Effector CD8-positive, alpha-beta T cell (primary cell): Measurements from ENCODE around the gene ITGB3BP.

Experiments
- DNase-seq: peaks from one replicate; lab custom pipeline; 2025; lab: John Stamatoyannopoulos, UW

Gene ITGB3BP

DNA sequence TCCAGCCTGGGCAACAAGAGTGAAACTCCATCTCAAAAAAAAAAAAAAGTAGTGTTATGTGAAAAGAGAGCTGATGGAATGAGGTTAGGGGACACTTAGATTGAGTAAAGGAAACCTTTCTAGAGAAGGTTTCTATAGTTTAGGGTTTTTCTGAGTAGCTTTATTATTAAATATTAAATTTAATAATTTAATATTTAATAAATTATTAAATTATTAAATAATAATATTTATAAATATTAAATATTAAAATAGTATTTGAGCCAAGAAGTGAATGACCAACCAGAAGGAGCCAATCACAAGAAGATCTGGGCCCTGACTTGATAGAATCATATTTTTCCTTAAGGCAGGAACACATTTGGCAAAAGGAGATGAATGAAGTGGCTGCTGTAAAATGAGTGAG, 104.9 kb downstream of the ITGB3BP start:
- no peak for DNase-seq

- no peak for DNase-seq
These were observed 108.2 kb downstream of the ITGB3BP start for GRCh38 chr1:63414691-63415365.

DNA sequence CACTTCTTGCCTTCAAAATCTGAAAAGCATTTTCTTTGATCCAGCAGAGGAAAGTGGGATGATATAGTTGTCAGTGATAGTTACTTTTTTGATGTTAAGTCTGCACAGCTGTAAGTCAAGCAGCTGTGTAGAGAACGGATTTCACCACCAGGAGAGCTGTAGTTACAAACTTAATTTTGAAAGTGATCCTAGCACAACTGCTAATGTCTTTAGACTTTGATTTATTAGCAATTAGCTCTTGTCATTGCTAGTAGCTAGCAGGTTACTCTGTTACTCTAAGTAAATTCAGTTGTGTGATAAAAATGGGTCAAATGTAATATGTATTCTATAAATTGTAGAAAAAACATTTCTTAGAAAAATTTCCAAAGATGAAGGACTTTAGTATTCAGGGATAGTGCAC, 109.6 kb downstream of the ITGB3BP start:
- no peak for DNase-seq

GRCh38 chr1:63411066-63411465, 112.0 kb downstream of the ITGB3BP start:
- no peak for DNase-seq

GRCh38 chr1:63408331-63408730, 114.7 kb downstream of the ITGB3BP start:
- no peak for DNase-seq

- DNase-seq, result no peak
These were observed 116.0 kb downstream of the ITGB3BP start for GRCh38 chr1:63407002-63407401.

DNA sequence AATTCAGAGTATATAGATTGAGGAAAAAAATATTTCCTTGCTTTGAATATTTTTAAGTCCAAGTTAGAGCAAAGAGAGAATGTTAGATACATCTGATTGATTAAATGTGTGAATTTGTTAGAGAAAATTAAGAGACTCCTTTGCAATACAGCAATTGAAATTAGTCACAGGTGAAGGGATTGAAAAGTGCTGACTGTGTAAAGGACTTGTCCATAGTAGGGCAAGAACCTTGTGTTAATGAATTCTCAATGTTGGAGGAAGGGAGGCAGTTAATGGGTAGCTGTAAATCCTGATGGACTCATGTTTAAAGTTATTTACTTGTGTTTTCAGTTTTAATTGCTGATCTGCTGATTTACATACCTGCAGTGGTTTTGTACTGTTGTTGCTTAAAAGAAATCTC, 117.0 kb downstream of the ITGB3BP start:
- DNase-seq, result no peak

DNA sequence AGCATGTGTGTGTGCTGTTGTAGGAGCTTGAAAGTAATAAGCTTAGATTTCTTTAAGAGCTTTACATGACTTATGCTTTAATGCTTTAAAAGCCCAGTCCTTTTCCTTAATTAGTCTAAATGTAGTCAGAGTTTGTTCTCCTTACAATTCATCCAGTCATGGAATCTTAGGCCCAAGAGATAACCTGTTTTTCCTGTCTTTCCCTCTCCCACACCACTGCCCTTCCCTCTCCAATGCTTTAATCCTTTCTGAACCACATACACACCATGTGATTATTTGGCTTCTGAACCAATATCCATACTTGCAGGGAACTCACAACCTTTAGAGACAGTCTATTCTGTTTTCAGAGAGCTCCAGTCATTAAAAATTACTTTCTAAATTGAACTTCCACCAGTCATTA, 118.0 kb downstream of the ITGB3BP start:
- no peak for DNase-seq

GRCh38 chr1:63403386-63403785, 119.6 kb downstream of the ITGB3BP start:
- DNase-seq, result no peak

GRCh38 chr1:63401945-63402344, 121.1 kb downstream of the ITGB3BP start:
- DNase-seq, result no peak
